GM23338 (cell line): ENCODE results near the gene SRGAP3. TPM values are rescaled to one million over a fixed set of nuclear protein-coding genes. Genes with fewer than 3 reads are reported as not detected.

Experiments
- ATAC-seq: fragments of 200-7000 bp; cut with Tn5 transposase; 3 replicates; pipeline ENCODE4 v1.9.1; 2020
- DNase-seq: peaks from one replicate; pipeline ENCODE4 v3.0.0-alpha.2; 2015; ENCODE audit warnings: low spot score
- H2AFZ ChIP-seq: fragments of 200-600 bp; sonication (generic); 2 replicates; pipeline ENCODE4 v1.8.0; 2016; ENCODE audit warnings: antibody characterized with exemption, mild to moderate bottlenecking, moderate library complexity
- H3F3A ChIP-seq: fragments of 200-600 bp; sonication (generic); replicated peaks from 2 replicates; pipeline ENCODE4 v1.8.0; 2017; ENCODE audit warnings: antibody characterized with exemption, mixed run types, low read depth
- H3K27ac ChIP-seq: fragments of 200-600 bp; sonication (generic); 2 replicates; pipeline ENCODE4 v1.6.1; 2016; ENCODE audit warnings: low read depth
- H3K27me3 ChIP-seq: fragments of 200-600 bp; sonication (generic); 2 replicates; pipeline ENCODE4 v1.8.0; 2016; ENCODE audit warnings: mild to moderate bottlenecking, mixed run types, moderate library complexity; ENCODE audit not compliant: insufficient read depth
- H3K36me3 ChIP-seq: fragments of 200-600 bp; sonication (generic); 2 replicates; pipeline ENCODE4 v1.8.0; 2016; ENCODE audit warnings: mild to moderate bottlenecking; ENCODE audit not compliant: insufficient read depth
- H3K4me1 ChIP-seq: fragments of 200-600 bp; sonication (generic); 2 replicates; pipeline ENCODE4 v1.8.0; 2016; ENCODE audit warnings: mild to moderate bottlenecking, moderate library complexity; ENCODE audit not compliant: insufficient read depth
- H3K4me2 ChIP-seq: fragments of 200-600 bp; sonication (generic); 2 replicates; pipeline ENCODE4 v1.7.1; 2017; ENCODE audit warnings: mixed run types
- H3K4me3 ChIP-seq: fragments of 200-600 bp; sonication (generic); 2 replicates; pipeline ENCODE4 v1.6.1; 2016; ENCODE audit warnings: mixed run types
- H3K79me2 ChIP-seq: fragments of 200-600 bp; sonication (generic); replicated peaks from 2 replicates; pipeline ENCODE4 v1.8.0; 2017; ENCODE audit warnings: mild to moderate bottlenecking; ENCODE audit not compliant: insufficient read depth
- H3K9me2 ChIP-seq: fragments of 200-600 bp; sonication (generic); 2 replicates; pipeline ENCODE4 v1.8.0; 2017; ENCODE audit not compliant: insufficient read depth
- H4K20me1 ChIP-seq: fragments of 200-600 bp; sonication (generic); replicated peaks from 2 replicates; pipeline ENCODE4 v1.8.0; 2017; ENCODE audit warnings: mild to moderate bottlenecking; ENCODE audit not compliant: insufficient read depth
- H3K27ac Mint-ChIP-seq: 2 replicates; pipeline ENCODE4 v1.8.0; 2020; ENCODE audit warnings: inconsistent platforms, mild to moderate bottlenecking, moderate library complexity, mixed read lengths
- H3K27me3 Mint-ChIP-seq: 3 replicates; pipeline ENCODE4 v1.8.0; 2022; ENCODE audit warnings: low read depth, mild to moderate bottlenecking, moderate library complexity, mixed read lengths, inconsistent platforms; ENCODE audit not compliant: insufficient read depth, poor library complexity
- H3K36me3 Mint-ChIP-seq: 3 replicates; pipeline ENCODE4 v1.8.0; 2021; ENCODE audit warnings: low read depth, mild to moderate bottlenecking, inconsistent platforms, moderate library complexity, mixed read lengths
- H3K4me1 Mint-ChIP-seq: 3 replicates; pipeline ENCODE4 v1.8.0; 2020; ENCODE audit warnings: mild to moderate bottlenecking, inconsistent platforms, mixed read lengths
- H3K4me3 Mint-ChIP-seq: 3 replicates; pipeline ENCODE4 v1.8.0; 2021; ENCODE audit warnings: moderate library complexity, mild to moderate bottlenecking, inconsistent platforms, mixed read lengths
- H3K9me3 Mint-ChIP-seq: 3 replicates; pipeline ENCODE4 v1.8.0; 2020; ENCODE audit warnings: moderate library complexity, mild to moderate bottlenecking, inconsistent platforms, mixed read lengths
- ETS1 ChIP-seq: IDR thresholded peaks from 2 replicates; pipeline ENCODE4 v1.6.1; 2016; ENCODE audit warnings: antibody characterized with exemption
- EZH2 ChIP-seq: fragments of 200-600 bp; sonication (generic); IDR thresholded peaks from one replicate; pipeline ENCODE4 v1.8.0; 2017; ENCODE audit warnings: antibody characterized with exemption, mild to moderate bottlenecking, low read depth; ENCODE audit not compliant: unreplicated experiment
- JUNB ChIP-seq: IDR thresholded peaks from one replicate; pipeline ENCODE4 v1.6.1; 2016; ENCODE audit warnings: antibody characterized with exemption; ENCODE audit not compliant: unreplicated experiment
- NANOG ChIP-seq: IDR thresholded peaks from 2 replicates; pipeline ENCODE4 v1.6.1; 2016; ENCODE audit warnings: antibody characterized with exemption, borderline replicate concordance
- REST ChIP-seq: IDR thresholded peaks from one replicate; pipeline ENCODE4 v1.6.1; 2018; ENCODE audit warnings: antibody characterized with exemption; ENCODE audit not compliant: unreplicated experiment
- STAT1 ChIP-seq: IDR thresholded peaks from one replicate; pipeline ENCODE4 v1.6.1; 2016; ENCODE audit warnings: antibody characterized with exemption; ENCODE audit not compliant: unreplicated experiment
- ZNF114 ChIP-seq: fragments of 250-450 bp; sonication (Bioruptor Pico); IDR thresholded peaks from 2 replicates; pipeline ENCODE4 v1.5.0; 2020; ENCODE audit warnings: mild to moderate bottlenecking, moderate library complexity
- ZNF331 ChIP-seq: fragments of 250-450 bp; sonication (Bioruptor Pico); IDR thresholded peaks from 2 replicates; pipeline ENCODE4 v1.5.0; 2020; ENCODE audit warnings: low read depth, mild to moderate bottlenecking, moderate library complexity
- polyA plus RNA-seq: library from polyadenylated mRNA; unstranded; fragments of >200 nt; fragmentation: Nextera tagmentation; extraction: Ambion mirVana; gene quantifications from 2 replicates; pipeline ENCODE4 v1.2.1, GENCODE V29; 2016
- total RNA-seq: library from RNA; depleted of rRNA; stranded (reverse); fragments of >200 nt; shearing (Covaris generic); gene quantifications from 2 replicates; pipeline ENCODE4 v1.2.3, GENCODE V29; 2014
- TF ChIP-seq, protein P1 (sequence below), 2 experiments: fragments of 200-600 bp in 1 of 2; sonication (generic) in 1 of 2; conservative IDR thresholded peaks; 2 replicates each; pipeline versions ENCODE4 v1.5.1 to v1.6.1; 2016 to 2017; ENCODE audit warnings: antibody characterized with exemption in 2 of 2, low read depth in 2 of 2, mild to moderate bottlenecking in 2 of 2, moderate library complexity in 1 of 2

SRGAP3 gene
- total and polyA plus RNA-seq, 2 experiments from 2014 or later = 6.4 to 9.4 TPM

DNA sequence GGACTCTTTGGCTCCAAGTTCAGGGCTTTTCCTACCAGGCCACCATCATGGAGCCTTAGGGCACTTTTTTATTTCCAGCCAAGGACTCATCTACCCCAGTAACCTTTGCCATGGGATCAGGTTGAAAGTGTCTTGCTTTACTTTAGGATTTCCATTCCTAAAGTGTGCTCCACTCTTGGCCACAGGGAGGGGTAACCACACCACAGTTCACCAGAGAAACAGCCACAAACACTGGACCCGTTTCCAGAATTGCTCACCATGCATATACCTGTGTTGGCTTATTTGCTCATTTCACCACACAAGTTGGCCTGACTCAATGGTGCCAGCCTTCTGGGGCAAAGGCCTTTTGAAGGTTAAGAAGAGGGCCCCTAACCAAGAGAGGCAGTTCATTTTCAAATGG is 215.6 kb downstream of the SRGAP3 start:
- Histone ChIP-seq H2AFZ (no peak overlapping the region), H3K9me2 (no peaks in the 10 kb centered on the region), H3K27me3 (no peaks in the 10 kb centered on the region), H3F3A (no peaks in the 10 kb centered on the region), H3K4me1 (no peaks in the 10 kb centered on the region), H3K36me3 (no peaks in the 10 kb centered on the region), H4K20me1 (no peaks in the 10 kb centered on the region; the same call in 1 of the 2 replicates), H3K79me2 (no peaks in the 10 kb centered on the region), H3K4me3 (no peak overlapping the region), H3K4me2 (no peak overlapping the region), H3K27ac (no peak overlapping the region)
- no peak; the same call in 2 of the 3 replicates for ATAC-seq
- H3K27me3 Mint-ChIP-seq = peaks cover 1% of the 10 kb centered on the region
- TF ChIP-seq, protein P1, sequence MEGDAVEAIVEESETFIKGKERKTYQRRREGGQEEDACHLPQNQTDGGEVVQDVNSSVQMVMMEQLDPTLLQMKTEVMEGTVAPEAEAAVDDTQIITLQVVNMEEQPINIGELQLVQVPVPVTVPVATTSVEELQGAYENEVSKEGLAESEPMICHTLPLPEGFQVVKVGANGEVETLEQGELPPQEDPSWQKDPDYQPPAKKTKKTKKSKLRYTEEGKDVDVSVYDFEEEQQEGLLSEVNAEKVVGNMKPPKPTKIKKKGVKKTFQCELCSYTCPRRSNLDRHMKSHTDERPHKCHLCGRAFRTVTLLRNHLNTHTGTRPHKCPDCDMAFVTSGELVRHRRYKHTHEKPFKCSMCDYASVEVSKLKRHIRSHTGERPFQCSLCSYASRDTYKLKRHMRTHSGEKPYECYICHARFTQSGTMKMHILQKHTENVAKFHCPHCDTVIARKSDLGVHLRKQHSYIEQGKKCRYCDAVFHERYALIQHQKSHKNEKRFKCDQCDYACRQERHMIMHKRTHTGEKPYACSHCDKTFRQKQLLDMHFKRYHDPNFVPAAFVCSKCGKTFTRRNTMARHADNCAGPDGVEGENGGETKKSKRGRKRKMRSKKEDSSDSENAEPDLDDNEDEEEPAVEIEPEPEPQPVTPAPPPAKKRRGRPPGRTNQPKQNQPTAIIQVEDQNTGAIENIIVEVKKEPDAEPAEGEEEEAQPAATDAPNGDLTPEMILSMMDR (conservative IDR thresholded peaks at IDR 0.05; ENCODE audit: low read depth in 2 of 2) = peak in 1 of 2 experiments; percentile 35; a peak in 2 of 4 replicates
- no peak for TF ChIP-seq ETS1
- H3K27ac Mint-ChIP-seq = no peak overlapping the region
- H3K4me3 Mint-ChIP-seq = no peak overlapping the region
- H3K36me3 Mint-ChIP-seq = no peaks in the 10 kb centered on the region; the same call in 2 of the 3 replicates
- H3K4me1 Mint-ChIP-seq = peaks cover 8% of the 10 kb centered on the region; the same call in 2 of the 3 replicates
- no peak for DNase-seq
- no peaks in the 10 kb centered on the region for H3K9me3 Mint-ChIP-seq

GRCh38 chr3:9032231-9032777 is 217.1 kb downstream of the SRGAP3 start:
- Mint-ChIP-seq H3K4me1 (peaks cover 8% of the 10 kb centered on the region; the same call in 2 of the 3 replicates), H3K9me3 (no peaks in the 10 kb centered on the region)
- ATAC-seq = no peak
- no peak for TF ChIP-seq ZNF114 (CRISPR knock-in tag)
- no peak for TF ChIP-seq NANOG
- TF ChIP-seq JUNB = no peak
- no peak for TF ChIP-seq ETS1
- TF ChIP-seq STAT1 = no peak
- TF ChIP-seq ZNF331 (CRISPR knock-in tag) = no peak
- TF ChIP-seq, protein P1 (conservative IDR thresholded peaks at IDR 0.05; ENCODE audit: low read depth in 2 of 2) = no peak
- no peak for TF ChIP-seq EZH2
- TF ChIP-seq REST = no peak

More at GRCh38 chr3:9032231-9032777, 217.1 kb downstream of the SRGAP3 start:
- H3K4me3 ChIP-seq = no peak overlapping the region
- no peak overlapping the region for H3K27ac Mint-ChIP-seq
- no peaks in the 10 kb centered on the region for H3K9me2 ChIP-seq
- peaks cover 3% of the 10 kb centered on the region for H3K27me3 Mint-ChIP-seq
- no peaks in the 10 kb centered on the region for H3K4me1 ChIP-seq
- DNase-seq = no peak
- no peaks in the 10 kb centered on the region for H3F3A ChIP-seq
- no peaks in the 10 kb centered on the region for H3K36me3 ChIP-seq
- no peaks in the 10 kb centered on the region; the same call in 1 of the 2 replicates for H4K20me1 ChIP-seq
- H2AFZ ChIP-seq = no peak overlapping the region
- H3K27me3 ChIP-seq = no peaks in the 10 kb centered on the region
- H3K27ac ChIP-seq = no peak overlapping the region
- H3K4me3 Mint-ChIP-seq = no peak overlapping the region
- H3K36me3 Mint-ChIP-seq = no peaks in the 10 kb centered on the region; the same call in 2 of the 3 replicates
- H3K79me2 ChIP-seq = no peaks in the 10 kb centered on the region
- H3K4me2 ChIP-seq = no peak overlapping the region
